ENCODE measurements around the gene PIGX. TPM values are rescaled to one million over a fixed set of nuclear protein-coding genes. Genes with fewer than 3 reads are reported as not detected.

Gene PIGX
- total RNA-seq: 46.7 and 50.5 TPM in 2 replicates

DNA sequence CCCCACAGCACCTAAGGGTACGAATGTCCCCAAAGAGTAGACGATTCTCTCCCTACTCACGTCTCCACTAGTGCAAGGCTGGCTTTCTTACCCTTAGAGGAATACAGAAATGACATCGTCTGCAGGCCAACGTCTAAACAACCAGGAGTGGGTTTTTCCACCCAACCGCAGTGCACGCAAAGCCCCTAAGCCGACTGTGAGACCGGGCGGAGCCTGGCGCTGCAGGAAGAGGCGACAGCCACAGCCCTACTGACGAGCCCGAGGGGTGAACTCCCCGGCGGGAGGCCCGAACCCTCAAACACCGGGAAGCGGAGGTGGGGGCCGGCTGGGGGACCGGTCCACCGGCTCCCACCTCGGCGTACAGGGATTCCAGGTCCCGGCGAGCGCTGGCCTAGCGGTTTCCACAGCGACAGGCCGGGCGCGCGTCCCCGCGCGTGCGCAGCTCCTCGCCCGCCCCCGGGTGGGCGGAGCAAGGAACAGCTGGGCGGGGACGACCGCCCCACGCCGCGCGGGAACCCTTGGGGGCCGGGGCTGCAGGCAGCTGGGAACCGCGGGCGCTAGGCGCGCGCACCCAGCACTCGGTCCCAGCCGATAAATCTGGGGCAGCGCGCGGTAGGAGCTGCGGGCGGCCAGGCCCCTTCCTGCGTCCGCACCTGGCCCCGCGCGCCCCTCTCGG, at the start of gene PIGX, which contains the start of gene CEP19:
Gene PIGX (plus strand): TSS at position 540 of the 676 bp plus-strand sequence.
Gene CEP19 (minus strand): TSS at position 413 of the 676 bp plus-strand sequence. CDS start 3,593 bp downstream, outside the sequence.

DNA sequence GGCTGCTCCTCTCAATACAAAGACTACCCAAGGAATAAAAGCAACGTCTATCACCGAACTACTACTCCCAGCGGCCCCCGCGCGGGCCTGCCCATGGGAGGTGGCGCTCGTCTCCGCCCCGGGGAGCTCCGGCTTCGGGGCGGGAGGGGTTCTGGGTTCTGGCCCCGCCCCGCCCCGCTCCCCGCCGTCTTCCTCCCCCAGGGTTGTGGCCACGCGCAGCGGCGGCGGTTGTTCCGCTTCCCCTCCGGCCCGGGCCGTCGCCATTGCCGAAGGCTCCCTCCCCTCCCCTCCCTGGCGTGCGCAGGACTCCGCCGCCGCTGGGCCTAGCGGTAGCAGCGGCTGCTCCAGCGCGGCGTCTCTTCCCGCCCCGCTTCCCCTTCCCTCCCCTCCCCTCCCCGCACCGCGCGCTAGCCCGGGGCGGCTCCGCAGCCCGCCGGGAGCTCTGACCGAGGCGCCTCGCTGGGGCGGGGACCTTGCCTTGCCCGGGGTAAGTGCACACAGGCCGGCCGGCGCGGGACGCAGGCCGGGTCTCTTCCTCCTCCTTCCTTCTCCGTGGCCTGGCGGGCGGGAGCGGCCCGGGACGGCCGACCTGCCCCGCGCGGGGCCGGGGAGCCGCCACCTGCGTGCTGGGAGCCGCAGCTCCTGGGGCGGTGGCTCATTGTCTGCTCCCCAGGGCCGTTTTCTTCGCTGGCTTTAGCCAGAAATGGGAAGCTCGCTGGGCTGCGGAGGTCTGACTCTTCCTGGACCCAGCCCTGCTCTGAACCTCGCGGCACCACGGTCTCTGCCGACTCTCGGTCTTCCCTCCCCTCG, 27.7 kb downstream of the PIGX start, which contains the start of gene PAK2:
Gene PAK2 (plus strand): TSS at position 187 of the 810 bp plus-strand sequence. CDS start 42,790 bp downstream, outside the sequence.

Other genes starting within 250 kb of the PIGX start
- gene RNF168, start 208.6 kb upstream of the PIGX start, total RNA-seq: 18.4 and 32.9 TPM in 2 replicates
- not detected in 2 replicates for gene SMCO1, start 197.0 kb upstream of the PIGX start, total RNA-seq
- gene WDR53, start 143.8 kb upstream of the PIGX start, total RNA-seq: 8.0 and 9.8 TPM in 2 replicates
- 12.5 and 21.7 TPM in 2 replicates for gene FBXO45, start 143.7 kb upstream of the PIGX start, total RNA-seq
- 7.3 and 8.5 TPM in 2 replicates for gene NRROS, start 72.7 kb upstream of the PIGX start, total RNA-seq
- gene CEP19, start 127 bp upstream of the PIGX start, total RNA-seq: 8.5 and 10.6 TPM in 2 replicates
- 82.7 and 92.3 TPM in 2 replicates for gene PAK2, start 27.5 kb downstream of the PIGX start, total RNA-seq
- 38.7 and 40.6 TPM in 2 replicates for gene SENP5, start 155.5 kb downstream of the PIGX start, total RNA-seq
- gene NCBP2, start 230.2 kb downstream of the PIGX start, total RNA-seq: 52.3 and 70.2 TPM in 2 replicates

Measured in dermis lymphatic vessel endothelial cell (primary cell).